ENCODE measurements around the gene PDLIM7. TPM values are rescaled to one million over a fixed set of nuclear protein-coding genes. Genes with fewer than 3 reads are reported as not detected.

Gene PDLIM7
- total RNA-seq, 2 donors from 2014 or later, result 34.9 to 38.8 TPM

- Mint-ChIP-seq H3K4me3 (no peak overlapping the region), H3K27ac (no peak overlapping the region), H3K4me1 (peaks cover 17% of the 10 kb centered on the region), H3K9me3 (no peaks in the 10 kb centered on the region), H3K36me3 (ENCODE audit: low read depth) (peaks cover 5% of the 10 kb centered on the region), H3K27me3 (peaks cover 7% of the 10 kb centered on the region)
- peak; percentile 58 for ATAC-seq (replicated peaks)
Measured at GRCh38 chr5:177472460-177473442, 24.7 kb downstream of the PDLIM7 start.

- peak; percentile 38 for ATAC-seq (replicated peaks)
- Mint-ChIP-seq H3K27me3 (peaks cover 7% of the 10 kb centered on the region), H3K9me3 (no peaks in the 10 kb centered on the region), H3K4me1 (peaks cover 17% of the 10 kb centered on the region), H3K27ac (no peak overlapping the region), H3K4me3 (no peak overlapping the region), H3K36me3 (ENCODE audit: low read depth) (peaks cover 5% of the 10 kb centered on the region)
Measured at GRCh38 chr5:177471610-177472356, 25.6 kb downstream of the PDLIM7 start.

- peak; percentile 16 for ATAC-seq (replicated peaks)
- Mint-ChIP-seq H3K9me3 (no peaks in the 10 kb centered on the region), H3K27me3 (peaks cover 7% of the 10 kb centered on the region), H3K4me3 (no peak overlapping the region), H3K36me3 (ENCODE audit: low read depth) (peaks cover 5% of the 10 kb centered on the region), H3K4me1 (peaks cover 12% of the 10 kb centered on the region), H3K27ac (no peak overlapping the region)
Measured at GRCh38 chr5:177470759-177471536, 26.5 kb downstream of the PDLIM7 start.

GRCh38 chr5:177469750-177470525, 27.5 kb downstream of the PDLIM7 start:
- Mint-ChIP-seq H3K36me3 (ENCODE audit: low read depth) (peaks cover 5% of the 10 kb centered on the region), H3K27me3 (peaks cover 7% of the 10 kb centered on the region), H3K4me3 (no peak overlapping the region), H3K4me1 (peaks cover 7% of the 10 kb centered on the region), H3K9me3 (no peaks in the 10 kb centered on the region), H3K27ac (no peak overlapping the region)
- no peak for ATAC-seq (replicated peaks)

- peaks cover 3% of the 10 kb centered on the region for H3K27me3 Mint-ChIP-seq
- peaks cover 2% of the 10 kb centered on the region for H3K4me1 Mint-ChIP-seq
- peaks cover under 1% of the 10 kb centered on the region for H3K36me3 Mint-ChIP-seq (ENCODE audit: low read depth)
- no peak for ATAC-seq (replicated peaks)
- H3K27ac Mint-ChIP-seq, result no peak overlapping the region
- no peak overlapping the region for H3K4me3 Mint-ChIP-seq
- H3K9me3 Mint-ChIP-seq, result no peaks in the 10 kb centered on the region
Measured at GRCh38 chr5:177468685-177469628, 28.4 kb downstream of the PDLIM7 start.

- Mint-ChIP-seq H3K27me3 (no peaks in the 10 kb centered on the region), H3K9me3 (no peaks in the 10 kb centered on the region), H3K4me1 (no peaks in the 10 kb centered on the region), H3K36me3 (ENCODE audit: low read depth) (no peaks in the 10 kb centered on the region), H3K27ac (no peak overlapping the region), H3K4me3 (no peak overlapping the region)
- ATAC-seq (replicated peaks), result no peak
Measured at GRCh38 chr5:177468329-177468684, 29.1 kb downstream of the PDLIM7 start.

GRCh38 chr5:177467436-177467835, 30.0 kb downstream of the PDLIM7 start:
- ATAC-seq (replicated peaks), result no peak
- H3K4me3 Mint-ChIP-seq, result no peak overlapping the region
- H3K27me3 Mint-ChIP-seq, result no peaks in the 10 kb centered on the region
- no peaks in the 10 kb centered on the region for H3K4me1 Mint-ChIP-seq
- H3K27ac Mint-ChIP-seq, result no peak overlapping the region
- no peaks in the 10 kb centered on the region for H3K36me3 Mint-ChIP-seq (ENCODE audit: low read depth)
- no peaks in the 10 kb centered on the region for H3K9me3 Mint-ChIP-seq

GRCh38 chr5:177466861-177467260, 30.5 kb downstream of the PDLIM7 start:
- no peak for ATAC-seq (replicated peaks)
- Mint-ChIP-seq H3K4me1 (no peaks in the 10 kb centered on the region), H3K27ac (no peak overlapping the region), H3K36me3 (ENCODE audit: low read depth) (no peaks in the 10 kb centered on the region), H3K27me3 (no peaks in the 10 kb centered on the region), H3K9me3 (no peaks in the 10 kb centered on the region), H3K4me3 (no peak overlapping the region)

- no peak overlapping the region for H3K4me3 Mint-ChIP-seq
- no peak overlapping the region for H3K27ac Mint-ChIP-seq
- H3K4me1 Mint-ChIP-seq, result peaks cover 5% of the 10 kb centered on the region
- H3K36me3 Mint-ChIP-seq (ENCODE audit: low read depth), result no peaks in the 10 kb centered on the region
- no peaks in the 10 kb centered on the region for H3K9me3 Mint-ChIP-seq
- H3K27me3 Mint-ChIP-seq, result no peaks in the 10 kb centered on the region
- ATAC-seq (replicated peaks), result no peak
Measured at GRCh38 chr5:177465044-177465443, 32.4 kb downstream of the PDLIM7 start.

GRCh38 chr5:177462021-177462670, 35.3 kb downstream of the PDLIM7 start:
- peak overlapping the region; percentile 33 for H3K4me3 Mint-ChIP-seq
- H3K36me3 Mint-ChIP-seq (ENCODE audit: low read depth), result no peaks in the 10 kb centered on the region
- H3K9me3 Mint-ChIP-seq, result no peaks in the 10 kb centered on the region
- no peak for ATAC-seq (replicated peaks)
- H3K27ac Mint-ChIP-seq, result no peak overlapping the region
- no peaks in the 10 kb centered on the region for H3K27me3 Mint-ChIP-seq
- H3K4me1 Mint-ChIP-seq, result peaks cover 5% of the 10 kb centered on the region

- Mint-ChIP-seq H3K4me3 (no peak overlapping the region), H3K36me3 (ENCODE audit: low read depth) (no peaks in the 10 kb centered on the region), H3K4me1 (peaks cover 5% of the 10 kb centered on the region), H3K27ac (no peak overlapping the region), H3K27me3 (no peaks in the 10 kb centered on the region), H3K9me3 (no peaks in the 10 kb centered on the region)
- no peak for ATAC-seq (replicated peaks)
Measured at GRCh38 chr5:177459819-177460628, 37.4 kb downstream of the PDLIM7 start.

GRCh38 chr5:177459357-177459756, 38.0 kb downstream of the PDLIM7 start:
- H3K4me1 Mint-ChIP-seq, result peaks cover 5% of the 10 kb centered on the region
- H3K36me3 Mint-ChIP-seq (ENCODE audit: low read depth), result no peaks in the 10 kb centered on the region
- H3K27me3 Mint-ChIP-seq, result no peaks in the 10 kb centered on the region
- no peak overlapping the region for H3K27ac Mint-ChIP-seq
- no peaks in the 10 kb centered on the region for H3K9me3 Mint-ChIP-seq
- H3K4me3 Mint-ChIP-seq, result no peak overlapping the region
- no peak for ATAC-seq (replicated peaks)
